ENCODE results near the gene TFCP2.

TFCP2 gene

GRCh38 chr12:51086933-51087332, 86.0 kb downstream of the TFCP2 start:
- TF ChIP-seq EZH2phosphoT487 (IDR thresholded peaks at IDR 0.05; ENCODE audit: low read depth) (no peak), CTCF (IDR thresholded peaks at IDR 0.05; ENCODE audit: low read depth, low read length) (no peak)
- no peak overlapping the region for H3K4me2 ChIP-seq (ENCODE audit: low read length)
- no peaks in the 10 kb centered on the region for H3K9me3 ChIP-seq (ENCODE audit: insufficient read depth, low read length)
- H3K79me2 ChIP-seq (ENCODE audit: low read length), result peaks cover 10% of the 10 kb centered on the region
- no peaks in the 10 kb centered on the region for H4K20me1 ChIP-seq (ENCODE audit: insufficient read depth, low read length)
- no peak overlapping the region for H2AFZ ChIP-seq (ENCODE audit: low read depth, low read length)
- H3K36me3 ChIP-seq (replicated peaks; ENCODE audit: low read depth, low read length), result peaks cover 14% of the 10 kb centered on the region
- no peak overlapping the region for H3K27ac ChIP-seq (ENCODE audit: low read length)
- no peak overlapping the region for H3K9ac ChIP-seq (ENCODE audit: low read length)
- H3K4me1 ChIP-seq (ENCODE audit: low read length), result peaks cover 23% of the 10 kb centered on the region
- no peaks in the 10 kb centered on the region for H3K27me3 ChIP-seq (ENCODE audit: low read depth, low read length)
- H3K4me3 ChIP-seq (ENCODE audit: low read length), result no peak overlapping the region

GRCh38 chr12:51085757-51086156, 87.2 kb downstream of the TFCP2 start:
- TF ChIP-seq EZH2phosphoT487 (IDR thresholded peaks at IDR 0.05; ENCODE audit: low read depth) (no peak), CTCF (IDR thresholded peaks at IDR 0.05; ENCODE audit: low read depth, low read length) (no peak)
- H3K4me2 ChIP-seq (ENCODE audit: low read length), result no peak overlapping the region
- no peak overlapping the region for H2AFZ ChIP-seq (ENCODE audit: low read depth, low read length)
- H3K4me3 ChIP-seq (ENCODE audit: low read length), result no peak overlapping the region
- no peaks in the 10 kb centered on the region for H3K27me3 ChIP-seq (ENCODE audit: low read depth, low read length)
- no peak overlapping the region for H3K27ac ChIP-seq (ENCODE audit: low read length)
- H3K36me3 ChIP-seq (replicated peaks; ENCODE audit: low read depth, low read length), result peaks cover 8% of the 10 kb centered on the region
- peaks cover 25% of the 10 kb centered on the region for H3K4me1 ChIP-seq (ENCODE audit: low read length)
- H4K20me1 ChIP-seq (ENCODE audit: insufficient read depth, low read length), result no peaks in the 10 kb centered on the region
- H3K79me2 ChIP-seq (ENCODE audit: low read length), result peaks cover 12% of the 10 kb centered on the region
- H3K9me3 ChIP-seq (ENCODE audit: insufficient read depth, low read length), result no peaks in the 10 kb centered on the region
- no peak overlapping the region for H3K9ac ChIP-seq (ENCODE audit: low read length)

GRCh38 chr12:51083126-51083833, 89.7 kb downstream of the TFCP2 start, which contains the start of gene CSRNP2:
TSS of gene CSRNP2 (minus strand) at chr12:51083596. CDS start at chr12:51076561, 7,035 bp downstream.
- H3K79me2 ChIP-seq (ENCODE audit: low read length), result peaks cover 15% of the 10 kb centered on the region
- H3K27ac ChIP-seq (ENCODE audit: low read length), result no peak within 1 kb of the TSS
- TF ChIP-seq CTCF (IDR thresholded peaks at IDR 0.05; ENCODE audit: low read depth, low read length), result no peak
- TF ChIP-seq EZH2phosphoT487 (IDR thresholded peaks at IDR 0.05; ENCODE audit: low read depth), result no peak
- peak within 1 kb of the TSS; percentile 99 for H3K4me2 ChIP-seq (ENCODE audit: low read length)
- H3K9me3 ChIP-seq (ENCODE audit: insufficient read depth, low read length), result no peaks in the 10 kb centered on the region
- peak within 1 kb of the TSS; percentile 95 for H3K4me3 ChIP-seq (ENCODE audit: low read length)
- no peaks in the 10 kb centered on the region for H4K20me1 ChIP-seq (ENCODE audit: insufficient read depth, low read length)
- peak within 1 kb of the TSS; percentile 85 for H3K9ac ChIP-seq (ENCODE audit: low read length)
- no peaks in the 10 kb centered on the region for H3K27me3 ChIP-seq (ENCODE audit: low read depth, low read length)
- peaks cover 5% of the 10 kb centered on the region for H3K36me3 ChIP-seq (replicated peaks; ENCODE audit: low read depth, low read length)
- H3K4me1 ChIP-seq (ENCODE audit: low read length), result peaks cover 20% of the 10 kb centered on the region
- peak within 1 kb of the TSS; percentile 63; the same call in 1 of the 2 replicates for H2AFZ ChIP-seq (ENCODE audit: low read depth, low read length)

- Histone ChIP-seq H3K4me3 (ENCODE audit: low read length) (peak overlapping the region; percentile 95), H3K4me2 (ENCODE audit: low read length) (peak overlapping the region; percentile 99), H3K27me3 (ENCODE audit: low read depth, low read length) (no peaks in the 10 kb centered on the region), H3K4me1 (ENCODE audit: low read length) (peaks cover 13% of the 10 kb centered on the region), H3K27ac (ENCODE audit: low read length) (no peak overlapping the region), H3K9me3 (ENCODE audit: insufficient read depth, low read length) (no peaks in the 10 kb centered on the region), H3K9ac (ENCODE audit: low read length) (peak overlapping the region; percentile 85), H3K36me3 (replicated peaks; ENCODE audit: low read depth, low read length) (peaks cover 5% of the 10 kb centered on the region), H4K20me1 (ENCODE audit: insufficient read depth, low read length) (no peaks in the 10 kb centered on the region), H3K79me2 (ENCODE audit: low read length) (peaks cover 15% of the 10 kb centered on the region), H2AFZ (ENCODE audit: low read depth, low read length) (peak overlapping the region; percentile 63; the same call in 1 of the 2 replicates)
- TF ChIP-seq EZH2phosphoT487 (IDR thresholded peaks at IDR 0.05; ENCODE audit: low read depth) (no peak), CTCF (IDR thresholded peaks at IDR 0.05; ENCODE audit: low read depth, low read length) (no peak)
These were observed 90.3 kb downstream of the TFCP2 start for GRCh38 chr12:51082561-51083125.
